Sigmoid colon (tissue), 7 donors: ENCODE results near the gene CAPNS1. TPM values are rescaled to one million over a fixed set of nuclear protein-coding genes. Genes with fewer than 3 reads are reported as not detected.
A peak's percentile ranks its signal among the peaks of the same experiment; 100 is the strongest.

Experiments used
- DNase-seq: peaks from one replicate; pipeline ENCODE4 v3.0.0-alpha.2; 2019
- H3K27ac ChIP-seq, 4 donors: fragments of 200-600 bp; sonication (generic); one replicate each; pipeline ENCODE4 v1.5.1; 2016 to 2019; ENCODE audit warnings: mild to moderate bottlenecking in 1 of 4
- H3K27me3 ChIP-seq, 3 donors: fragments of 200-600 bp; sonication (generic); one replicate each; pipeline ENCODE4 v1.5.1; 2019; ENCODE audit warnings: mild to moderate bottlenecking in 1 of 3
- H3K36me3 ChIP-seq, 4 donors: fragments of 200-600 bp; sonication (generic); one replicate each; pipeline ENCODE4 v1.5.1; 2016 to 2019
- H3K4me1 ChIP-seq, 4 donors: fragments of 200-600 bp; sonication (generic); one replicate each; pipeline ENCODE4 v1.5.1; 2017 to 2019
- H3K4me3 ChIP-seq, 4 donors: fragments of 200-600 bp; sonication (generic); one replicate each; pipeline ENCODE4 v1.5.1; 2017 to 2019; ENCODE audit warnings: mild to moderate bottlenecking in 2 of 4, moderate library complexity in 1 of 4
- H3K9me3 ChIP-seq, 4 donors: fragments of 200-600 bp in 3 of 4; sonication (generic) in 3 of 4; one replicate each; pipeline versions ENCODE4 v1.5.1 to v1.6.1; 2013 to 2019
- CTCF ChIP-seq, 4 experiments: fragments of 450-650 bp in 3 of 4; fragments of 200-600 bp in 1 of 4; IDR thresholded peaks; one replicate each; pipeline ENCODE4 v1.5.1; 2016 to 2019; ENCODE audit warnings: antibody characterized with exemption in 4 of 4, mild to moderate bottlenecking in 3 of 4, moderate library complexity in 2 of 4
- EP300 ChIP-seq, 4 donors: sonication (generic); formaldehyde crosslinking; IDR thresholded peaks; one replicate each; pipeline ENCODE4 v1.6.1; 2017; ENCODE audit warnings: antibody characterized with exemption in 4 of 4
- POLR2A ChIP-seq, 2 donors: fragments of 450-650 bp; IDR thresholded peaks; one replicate each; pipeline ENCODE4 v1.6.1; 2016; ENCODE audit warnings: antibody characterized with exemption in 2 of 2, mild to moderate bottlenecking in 2 of 2, moderate library complexity in 2 of 2
- POLR2AphosphoS5 ChIP-seq, 4 donors: sonication (generic); formaldehyde crosslinking; IDR thresholded peaks; one replicate each; pipeline ENCODE4 v1.6.1; 2017; ENCODE audit warnings: antibody characterized with exemption in 4 of 4
- WGBS, 2 donors: extraction: QIAGEN DNeasy Blood & Tissue Kit; methylation state at CpG; one replicate each; pipeline ENCODE4 v1.1.7; 2013; 5-methylcytosine and 5-hydroxymethylcytosine counted together
- intact Hi-C: fragments of 100-400 bp; cut with DNase I; formaldehyde crosslinking; loops from one replicate; pipeline ENCODE4 v1.15.1; 2023
- polyA plus RNA-seq, 3 donors: library from polyadenylated mRNA; stranded (reverse); fragments of 200-250 nt; gene quantifications; one replicate each; pipeline ENCODE4 v1.2.3, GENCODE V29; 2013
- total RNA-seq, 4 donors: library from RNA; depleted of rRNA; stranded (reverse); fragments of >200 nt; gene quantifications; one replicate each; pipeline ENCODE4 v1.1.0, GENCODE V29; 2016
- donor health status: healthy with polysubstance abuse.
- donor health status: Bipolar disorder and iron deficiency.
- donor health status: healthy.

Gene CAPNS1
- total RNA-seq (100 to 1,000 TPM; 101 to 116 (median 104) TPM), polyA plus RNA-seq (100 to 1,000 TPM; 656 to 938 (median 931) TPM)

- intact Hi-C loops, result loop anchor here (1.0 to 5.0 kb wide), 2 partner anchors 13 to 382 kb away; partner anchors contain the start of genes COX7A1, HSPB6 and PROSER3
- Histone ChIP-seq H3K4me1 (peaks cover 0 to 30% (median 25%) of the 10 kb centered on the region in 4 donors), H3K4me3 (peak within 1 kb of the TSS; percentile 56 to 94 (median 82)), H3K27ac (peak within 1 kb of the TSS; percentile 89 to 100 (median 98)), H3K27me3 (no peaks in the 10 kb centered on the region), H3K9me3 (no peaks in the 10 kb centered on the region), H3K36me3 (peaks cover 17 to 25% (median 20%) of the 10 kb centered on the region in 4 donors)
- peak; percentile 99 for DNase-seq
- peak in 1 of 4 donors; percentile 17 for TF ChIP-seq EP300 (IDR thresholded peaks at IDR 0.05)
- TF ChIP-seq CTCF (IDR thresholded peaks at IDR 0.05), result no peak
- TF ChIP-seq POLR2AphosphoS5 (IDR thresholded peaks at IDR 0.05), result peak; percentile 95 to 99 (median 98)
- peak; percentile 96 to 97 for TF ChIP-seq POLR2A (IDR thresholded peaks at IDR 0.05)
- WGBS, 2 donors, result 1% methylated on average over 75 of the region's 75 CpGs
These were observed at the start of gene CAPNS1 for GRCh38 chr19:36139473-36140303. CAPNS1 (plus strand) TSS chr19:36140066; CDS start chr19:36141012, 946 bp downstream.

- H3K9me3 ChIP-seq, result no peaks in the 10 kb centered on the region
- H3K4me1 ChIP-seq, result no peaks in the 10 kb centered on the region
- intact Hi-C loops, result no loop called here
- TF ChIP-seq POLR2AphosphoS5 (IDR thresholded peaks at IDR 0.05) (no peak), EP300 (IDR thresholded peaks at IDR 0.05) (no peak), POLR2A (IDR thresholded peaks at IDR 0.05) (no peak), CTCF (IDR thresholded peaks at IDR 0.05) (no peak)
- no peaks in the 10 kb centered on the region for H3K36me3 ChIP-seq
- whole genome bisulfite sequencing, 2 donors, result 71 to 78% methylated on average over 13 of the region's 13 CpGs
- H3K27ac ChIP-seq, result no peak overlapping the region
- H3K4me3 ChIP-seq, result no peak overlapping the region
- H3K27me3 ChIP-seq, result no peaks in the 10 kb centered on the region
- DNase-seq, result no peak
These were observed 48.8 kb upstream of the CAPNS1 start for GRCh38 chr19:36090910-36091695.

- Histone ChIP-seq H3K36me3 (no peaks in the 10 kb centered on the region), H3K4me1 (no peaks in the 10 kb centered on the region), H3K9me3 (no peaks in the 10 kb centered on the region), H3K27ac (no peak overlapping the region), H3K27me3 (no peaks in the 10 kb centered on the region), H3K4me3 (no peak overlapping the region)
- WGBS, 2 donors, result 96 to 97% methylated on average over 7 of the region's 7 CpGs
- intact Hi-C loops, result no loop called here
- no peak for TF ChIP-seq CTCF (IDR thresholded peaks at IDR 0.05)
- no peak for TF ChIP-seq EP300 (IDR thresholded peaks at IDR 0.05)
- TF ChIP-seq POLR2AphosphoS5 (IDR thresholded peaks at IDR 0.05), result no peak
- no peak for TF ChIP-seq POLR2A (IDR thresholded peaks at IDR 0.05)
- no peak for DNase-seq
These were observed 47.3 kb upstream of the CAPNS1 start for GRCh38 chr19:36092566-36092965.

GRCh38 chr19:36093146-36093662, 46.7 kb upstream of the CAPNS1 start:
- no peak for TF ChIP-seq EP300 (IDR thresholded peaks at IDR 0.05)
- no peak for TF ChIP-seq POLR2A (IDR thresholded peaks at IDR 0.05)
- no peak for TF ChIP-seq POLR2AphosphoS5 (IDR thresholded peaks at IDR 0.05)
- TF ChIP-seq CTCF (IDR thresholded peaks at IDR 0.05), result no peak
- no peak overlapping the region for H3K27ac ChIP-seq

More at GRCh38 chr19:36093146-36093662, 46.7 kb upstream of the CAPNS1 start:
- H3K27me3 ChIP-seq, result no peaks in the 10 kb centered on the region
- no peaks in the 10 kb centered on the region for H3K9me3 ChIP-seq
- H3K4me1 ChIP-seq, result no peaks in the 10 kb centered on the region
- intact Hi-C loops, result no loop called here
- no peak overlapping the region for H3K4me3 ChIP-seq
- no peaks in the 10 kb centered on the region for H3K36me3 ChIP-seq
- no peak for DNase-seq
- 81 to 92% methylated on average over 5 of the region's 5 CpGs for WGBS, 2 donors
